ENCODE measurements around the gene RELN.

Gene RELN

DNA sequence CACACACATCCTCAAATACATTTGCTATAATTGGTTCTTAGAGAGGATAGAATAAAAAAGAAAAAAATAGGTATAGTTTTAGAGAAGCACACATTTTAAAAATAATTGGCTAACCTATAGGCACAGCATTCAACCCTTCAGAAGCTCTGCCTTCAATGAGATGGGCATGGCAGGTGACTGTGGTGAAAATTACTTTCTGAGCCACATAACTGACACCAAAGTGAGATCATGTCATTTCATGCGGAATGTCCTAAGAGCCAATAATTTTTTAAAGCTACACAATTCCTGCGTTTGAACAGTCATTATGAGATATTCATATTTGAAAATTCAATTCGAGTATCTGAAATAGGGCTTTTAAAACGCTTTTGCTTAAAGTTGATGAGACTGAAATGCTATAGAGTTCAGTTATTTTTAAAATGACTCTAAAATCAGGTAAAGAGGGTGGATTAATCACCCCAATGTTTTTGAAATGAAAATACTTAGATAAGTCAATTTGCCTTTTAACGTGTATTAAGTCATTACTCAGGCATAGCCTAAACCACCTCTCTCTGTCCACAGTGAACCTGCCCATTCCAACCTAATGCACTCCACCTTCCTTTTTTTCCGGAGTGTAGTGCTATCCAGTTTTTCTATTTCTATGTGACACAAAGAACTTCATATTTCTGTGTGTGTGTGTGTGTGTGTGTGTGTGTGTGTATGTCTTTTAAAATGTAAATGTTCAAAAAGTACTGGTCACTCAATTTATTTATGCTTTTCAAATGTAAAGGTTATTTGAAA lies 6.1 kb downstream of the RELN start:
- H3K4me3 ChIP-seq (ENCODE audit: low read length), result no peak overlapping the region
- TF ChIP-seq ZNF274 (IDR thresholded peaks at IDR 0.05; ENCODE audit: low read depth, low read length), result no peak

DNA sequence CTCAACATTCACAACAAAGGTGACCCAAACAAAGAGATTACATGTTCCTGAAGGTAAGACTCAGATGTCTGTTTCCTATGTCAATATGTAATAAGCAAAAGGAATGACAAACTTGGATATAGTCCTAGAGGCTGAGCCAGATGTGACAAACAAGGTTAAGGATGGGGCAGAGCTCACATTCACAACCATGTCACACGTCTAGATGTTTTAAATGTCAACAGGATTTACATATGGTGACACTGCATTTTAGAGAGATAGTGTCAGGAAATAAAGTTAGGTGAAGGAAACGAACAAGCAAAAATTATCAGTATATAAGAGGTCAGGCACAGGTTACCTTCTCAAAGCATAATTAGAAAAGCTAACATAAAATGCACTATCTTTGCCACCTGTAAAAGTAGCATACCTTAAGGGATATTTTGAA lies 8.4 kb downstream of the RELN start:
- no peak for TF ChIP-seq ZNF274 (IDR thresholded peaks at IDR 0.05; ENCODE audit: low read depth, low read length)
- no peak overlapping the region for H3K4me3 ChIP-seq (ENCODE audit: low read length)

DNA sequence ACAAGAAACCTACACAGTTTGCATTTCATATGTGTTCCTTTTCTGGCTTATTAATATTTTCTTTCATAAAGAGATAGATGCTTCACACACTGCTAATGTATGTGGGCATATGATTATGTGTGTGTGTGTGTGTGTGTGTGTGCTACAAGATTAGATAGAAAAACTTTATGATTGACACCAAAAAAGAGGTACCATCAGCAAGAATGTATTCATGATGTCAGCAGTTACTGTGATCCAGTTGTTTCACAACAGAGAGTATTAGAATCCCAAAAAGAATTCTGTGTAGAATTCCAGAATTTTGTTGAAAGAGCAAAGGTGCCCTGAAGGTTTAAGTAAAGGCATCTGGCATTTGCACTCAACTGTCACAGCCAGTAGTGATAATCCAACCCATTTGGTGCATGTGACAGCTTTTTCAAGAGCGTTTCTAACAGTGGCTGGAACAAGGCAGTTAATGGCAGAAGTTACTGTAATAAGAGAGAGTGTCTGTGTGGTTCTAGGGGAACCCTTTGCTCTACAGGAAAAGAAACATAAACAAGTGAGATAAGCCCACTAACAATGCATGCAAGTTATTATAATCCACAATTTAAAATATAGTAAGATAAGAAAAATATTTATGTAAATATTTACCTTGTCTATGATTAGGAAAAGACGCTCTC lies 16.6 kb downstream of the RELN start:
- H3K4me3 ChIP-seq (ENCODE audit: low read length), result no peak overlapping the region
- no peak for TF ChIP-seq ZNF274 (IDR thresholded peaks at IDR 0.05; ENCODE audit: low read depth, low read length)

DNA sequence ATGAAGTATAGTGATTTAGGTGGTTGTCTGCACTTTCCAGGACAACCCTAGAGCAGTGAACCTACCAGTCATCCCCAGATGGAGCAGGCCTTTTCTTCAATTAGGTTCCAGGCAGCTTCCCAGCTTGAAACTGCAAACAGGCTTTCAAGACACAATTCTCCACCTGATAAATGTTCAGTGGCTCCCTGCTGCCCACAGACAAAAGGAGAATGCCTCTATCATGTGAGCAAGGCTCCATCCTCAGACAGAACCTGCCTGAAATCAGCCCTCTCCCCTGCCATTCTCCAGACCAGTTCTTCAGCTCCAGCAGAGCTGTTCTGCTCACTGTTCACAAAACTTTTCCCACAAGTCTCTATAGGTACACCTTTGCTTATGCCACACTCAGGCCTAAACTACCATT lies 22.1 kb downstream of the RELN start:
- no peak overlapping the region for H3K4me3 ChIP-seq (ENCODE audit: low read length)
- TF ChIP-seq ZNF274 (IDR thresholded peaks at IDR 0.05; ENCODE audit: low read depth, low read length), result no peak

DNA sequence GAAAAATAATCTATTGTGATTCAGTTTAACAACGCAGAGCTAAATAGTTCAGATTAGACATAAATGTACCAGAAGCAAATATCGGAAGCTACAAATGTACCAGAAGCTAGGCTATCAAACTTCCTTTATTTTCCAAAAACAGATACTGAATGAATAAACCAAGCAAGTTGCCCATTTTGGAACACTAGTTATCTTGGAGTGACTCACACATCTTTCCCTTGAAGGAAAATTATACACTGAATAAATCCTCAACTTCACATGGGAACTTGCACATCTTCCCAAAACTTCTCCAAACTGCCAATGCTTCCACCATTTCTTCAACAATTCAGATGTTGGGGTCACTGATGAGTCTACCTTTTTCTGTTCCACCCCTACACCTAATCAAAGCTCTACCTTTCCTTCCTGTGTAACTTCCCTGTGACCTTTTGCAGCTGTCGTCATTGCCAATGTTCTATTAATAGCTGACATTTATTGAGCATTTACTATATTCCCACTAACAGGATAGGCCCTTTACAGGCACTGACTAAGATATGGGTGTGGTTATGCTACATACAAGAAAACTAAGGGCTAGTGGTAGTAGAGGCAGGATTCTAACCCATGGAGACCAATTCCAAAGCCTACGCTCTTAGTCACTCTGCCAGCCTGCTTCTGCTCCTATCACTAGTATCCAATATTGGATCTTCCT lies 22.7 kb downstream of the RELN start:
- H3K4me3 ChIP-seq (ENCODE audit: low read length), result no peak overlapping the region
- no peak for TF ChIP-seq ZNF274 (IDR thresholded peaks at IDR 0.05; ENCODE audit: low read depth, low read length)

DNA sequence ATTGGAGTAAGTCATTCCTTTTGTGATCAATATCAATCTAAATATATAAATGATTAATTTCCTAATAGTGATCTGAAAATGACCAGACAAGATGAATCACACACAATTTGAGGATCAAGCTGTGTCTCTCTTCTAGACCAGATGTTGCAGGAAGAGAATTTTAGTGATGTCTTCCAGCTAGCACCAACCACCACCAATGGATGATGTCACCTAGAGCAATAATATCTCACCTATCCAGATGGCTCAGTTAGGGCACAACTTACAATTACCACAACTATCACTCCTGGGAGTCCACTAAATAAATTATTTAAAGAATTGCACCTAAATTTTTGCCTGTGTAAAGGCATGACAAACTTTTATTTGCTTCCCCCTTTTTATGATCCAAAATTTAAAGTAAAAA lies 25.2 kb downstream of the RELN start:
- no peak overlapping the region for H3K4me3 ChIP-seq (ENCODE audit: low read length)
- TF ChIP-seq ZNF274 (IDR thresholded peaks at IDR 0.05; ENCODE audit: low read depth, low read length), result no peak

DNA sequence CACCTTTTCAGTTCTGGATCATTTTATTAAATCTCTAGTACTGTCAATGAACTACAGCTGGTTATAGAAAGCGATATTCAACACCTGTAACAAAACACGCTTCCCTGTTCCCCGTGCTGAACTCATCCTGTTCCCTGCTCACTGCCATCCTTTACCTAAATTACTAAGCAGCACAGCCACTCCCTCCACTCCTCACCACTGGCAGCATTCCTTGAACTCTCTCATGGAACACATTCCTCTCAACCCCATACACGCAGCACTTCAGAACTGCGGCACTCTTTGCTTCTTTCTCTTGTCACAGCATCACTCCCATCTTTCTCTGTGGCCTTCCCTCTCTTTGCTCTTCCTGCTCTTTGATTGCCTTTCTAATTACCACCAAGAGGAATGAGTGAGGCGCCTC lies 27.4 kb downstream of the RELN start:
- no peak overlapping the region for H3K4me3 ChIP-seq (ENCODE audit: low read length)
- no peak for TF ChIP-seq ZNF274 (IDR thresholded peaks at IDR 0.05; ENCODE audit: low read depth, low read length)

DNA sequence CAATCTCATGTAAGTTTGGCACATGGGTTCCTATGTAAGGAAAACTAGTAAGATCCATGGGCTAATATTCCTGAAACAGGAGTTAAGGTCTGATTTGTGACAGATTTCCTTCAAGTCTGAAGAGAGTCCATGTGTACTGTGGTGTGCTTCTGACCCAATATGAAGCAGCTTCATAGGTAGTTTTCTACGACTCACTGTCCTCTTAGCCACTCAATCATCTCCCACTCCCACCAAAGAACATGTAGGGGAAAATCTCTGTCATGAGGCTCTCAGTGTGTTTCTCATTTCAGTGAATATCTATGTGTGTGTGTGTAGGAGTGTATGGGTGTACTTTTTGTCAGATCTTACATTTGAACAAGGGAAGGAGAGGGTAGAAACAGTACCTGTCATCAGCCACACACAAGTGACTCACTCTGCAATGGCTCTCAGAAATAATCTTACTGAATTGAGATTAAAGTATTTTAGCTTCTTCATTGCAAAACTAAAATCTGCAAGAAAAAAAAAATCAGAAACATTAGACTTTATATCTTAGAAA lies 31.1 kb downstream of the RELN start:
- no peak overlapping the region for H3K4me3 ChIP-seq (ENCODE audit: low read length)
- no peak for TF ChIP-seq ZNF274 (IDR thresholded peaks at IDR 0.05; ENCODE audit: low read depth, low read length)

DNA sequence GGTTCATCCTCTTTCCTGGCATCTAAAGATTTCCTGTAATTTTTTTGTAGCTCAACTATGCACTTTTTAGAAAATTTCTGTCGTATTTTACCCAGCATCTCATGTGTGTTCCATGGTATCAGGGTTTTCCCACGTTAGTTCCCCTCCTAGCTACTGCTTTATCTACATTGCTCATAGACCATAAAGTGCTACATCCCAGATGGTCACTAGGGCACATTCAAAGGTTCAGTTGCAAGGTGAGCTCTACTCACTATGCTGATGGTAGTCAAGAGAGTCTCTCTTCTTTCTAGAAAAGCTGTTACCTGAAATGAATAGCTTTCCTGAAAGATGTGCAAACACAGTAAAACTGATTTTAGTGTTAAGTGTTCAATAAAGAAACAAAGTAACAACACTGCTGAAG lies 33.5 kb downstream of the RELN start:
- TF ChIP-seq ZNF274 (IDR thresholded peaks at IDR 0.05; ENCODE audit: low read depth, low read length), result no peak
- no peak overlapping the region for H3K4me3 ChIP-seq (ENCODE audit: low read length)

DNA sequence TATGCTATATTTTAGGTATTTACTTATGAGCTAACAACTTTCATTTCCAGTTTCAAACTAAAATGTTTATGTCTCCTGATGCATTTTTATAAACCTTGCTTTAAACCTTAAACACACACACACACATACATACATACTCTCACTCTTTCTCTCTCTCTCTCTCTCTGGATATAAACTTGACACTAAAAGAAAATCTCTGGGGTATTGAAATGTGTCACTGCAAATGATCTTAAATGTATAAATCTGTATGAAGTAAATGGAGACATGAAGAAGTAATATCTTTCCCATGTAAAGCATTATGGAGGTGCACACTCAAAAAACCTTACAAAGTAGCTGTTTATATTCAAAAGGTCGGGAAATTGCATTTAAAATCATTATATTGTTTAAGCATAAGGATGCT lies 37.0 kb downstream of the RELN start:
- H3K4me3 ChIP-seq (ENCODE audit: low read length), result no peak overlapping the region
- TF ChIP-seq ZNF274 (IDR thresholded peaks at IDR 0.05; ENCODE audit: low read depth, low read length), result no peak

DNA sequence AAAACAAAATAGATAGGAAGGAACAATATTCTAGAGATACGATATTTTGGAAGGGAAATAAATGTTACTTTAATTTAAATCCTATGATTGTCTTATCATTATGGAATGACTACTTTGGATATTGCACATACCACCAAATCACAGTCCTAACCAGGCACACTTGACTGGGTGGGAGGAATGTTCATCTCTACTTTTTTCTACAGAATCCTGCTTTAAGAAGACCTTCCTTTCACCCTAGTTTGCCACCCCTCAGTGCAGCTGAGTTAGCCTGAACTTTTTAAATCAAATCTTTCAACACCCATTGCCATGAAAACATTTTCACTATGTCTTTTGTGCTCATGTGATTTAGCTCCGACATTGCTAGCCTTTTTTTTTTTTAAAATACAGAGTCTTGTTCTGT lies 38.1 kb downstream of the RELN start:
- H3K4me3 ChIP-seq (ENCODE audit: low read length), result no peak overlapping the region
- no peak for TF ChIP-seq ZNF274 (IDR thresholded peaks at IDR 0.05; ENCODE audit: low read depth, low read length)

DNA sequence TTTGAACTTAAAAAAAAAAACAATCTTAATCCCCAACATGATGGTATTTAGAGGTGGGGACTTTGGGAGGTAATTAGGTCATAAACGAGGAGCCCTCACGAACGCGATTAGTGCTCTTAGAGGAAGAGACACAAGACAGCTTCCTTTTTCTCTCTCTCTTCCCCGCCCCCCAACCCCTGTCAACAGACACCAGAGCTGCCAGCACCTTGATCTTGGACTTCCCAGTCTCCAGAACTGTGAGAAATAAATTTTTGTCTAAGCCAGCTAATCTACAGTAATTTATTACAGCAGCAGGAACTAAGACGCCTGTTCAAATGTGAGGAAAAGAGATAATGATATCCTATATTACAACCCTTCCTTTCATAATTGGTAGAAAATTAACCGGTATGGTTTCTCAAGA lies 40.1 kb downstream of the RELN start:
- TF ChIP-seq ZNF274 (IDR thresholded peaks at IDR 0.05; ENCODE audit: low read depth, low read length), result no peak
- H3K4me3 ChIP-seq (ENCODE audit: low read length), result no peak overlapping the region

DNA sequence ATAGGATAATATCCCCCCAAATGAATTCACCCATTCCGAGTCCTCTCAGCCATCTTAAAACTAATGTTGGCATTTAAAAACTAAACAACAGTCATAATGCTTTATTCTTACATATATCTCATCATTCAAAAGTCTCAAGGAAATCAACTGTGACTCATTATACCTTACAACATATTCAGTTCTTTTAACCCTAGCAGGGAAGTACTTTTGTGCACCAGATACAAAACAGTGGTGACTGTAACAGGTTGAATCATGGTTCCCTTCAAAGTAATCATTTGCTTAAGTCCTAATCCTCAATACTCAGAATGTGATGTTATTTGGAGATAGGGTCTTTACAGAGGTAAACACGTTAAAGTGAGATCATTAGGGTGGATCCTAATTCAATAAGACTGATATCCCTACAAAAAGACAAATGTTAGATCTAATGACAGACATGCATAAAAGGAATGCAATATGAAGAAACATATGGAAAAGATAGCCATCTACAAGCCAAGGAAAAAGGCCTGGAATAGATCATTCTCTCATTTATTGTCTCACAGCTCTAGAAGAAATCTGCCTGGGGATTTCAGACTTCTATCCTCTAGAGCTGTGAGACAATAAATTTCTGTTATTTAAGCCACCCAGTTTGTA lies 42.3 kb downstream of the RELN start:
- TF ChIP-seq ZNF274 (IDR thresholded peaks at IDR 0.05; ENCODE audit: low read depth, low read length), result no peak

DNA sequence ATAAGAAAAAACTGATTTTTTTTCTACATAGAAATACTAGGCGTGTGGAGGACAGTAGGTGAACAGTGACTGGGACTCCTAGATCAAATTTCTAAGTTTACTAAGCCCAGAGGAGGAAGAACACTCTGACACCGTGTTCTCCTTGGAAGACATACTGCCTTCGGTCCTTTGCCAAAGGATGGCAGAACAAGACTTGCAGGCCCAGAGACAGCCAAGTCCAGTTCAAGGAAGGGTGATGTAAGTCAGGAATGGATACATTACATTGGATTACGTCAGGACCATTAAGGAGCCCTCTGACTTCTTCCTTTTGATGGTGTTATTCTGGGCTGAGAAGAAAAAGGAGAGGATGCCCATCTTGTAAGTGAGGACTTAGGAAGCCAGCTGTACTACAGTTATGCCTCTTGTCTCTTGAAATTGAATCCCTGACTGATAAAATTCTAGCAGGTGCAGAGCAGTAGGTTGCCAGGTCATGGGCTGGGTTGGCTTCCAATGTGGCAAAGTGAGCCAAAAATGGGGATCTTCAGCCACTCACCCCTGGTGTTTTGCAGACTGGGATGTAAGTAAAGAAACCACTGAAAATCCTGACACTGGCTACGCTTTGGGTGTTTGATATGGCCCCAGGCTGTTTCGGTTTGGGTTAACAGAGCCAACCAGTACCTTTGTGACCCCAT lies 45.1 kb downstream of the RELN start:
- TF ChIP-seq ZNF274 (IDR thresholded peaks at IDR 0.05; ENCODE audit: low read depth, low read length), result no peak
- H3K4me3 ChIP-seq (ENCODE audit: low read length), result no peak overlapping the region

More for the DNA sequence above, 42.3 kb downstream of the RELN start:
- H3K4me3 ChIP-seq (ENCODE audit: low read length), result no peak overlapping the region
